Epithelial cell of prostate (primary cell): ENCODE measurements around the gene GH2.

Source experiments
- DNase-seq: peaks from one replicate; pipeline ENCODE4 v3.0.0-alpha.2; 2011; ENCODE audit warnings: low read depth, low spot score
- H3K27ac ChIP-seq: fragments of 450-650 bp; 2 replicates; pipeline ENCODE4 v1.5.1; 2017; ENCODE audit warnings: mild to moderate bottlenecking

GH2 gene

DNA sequence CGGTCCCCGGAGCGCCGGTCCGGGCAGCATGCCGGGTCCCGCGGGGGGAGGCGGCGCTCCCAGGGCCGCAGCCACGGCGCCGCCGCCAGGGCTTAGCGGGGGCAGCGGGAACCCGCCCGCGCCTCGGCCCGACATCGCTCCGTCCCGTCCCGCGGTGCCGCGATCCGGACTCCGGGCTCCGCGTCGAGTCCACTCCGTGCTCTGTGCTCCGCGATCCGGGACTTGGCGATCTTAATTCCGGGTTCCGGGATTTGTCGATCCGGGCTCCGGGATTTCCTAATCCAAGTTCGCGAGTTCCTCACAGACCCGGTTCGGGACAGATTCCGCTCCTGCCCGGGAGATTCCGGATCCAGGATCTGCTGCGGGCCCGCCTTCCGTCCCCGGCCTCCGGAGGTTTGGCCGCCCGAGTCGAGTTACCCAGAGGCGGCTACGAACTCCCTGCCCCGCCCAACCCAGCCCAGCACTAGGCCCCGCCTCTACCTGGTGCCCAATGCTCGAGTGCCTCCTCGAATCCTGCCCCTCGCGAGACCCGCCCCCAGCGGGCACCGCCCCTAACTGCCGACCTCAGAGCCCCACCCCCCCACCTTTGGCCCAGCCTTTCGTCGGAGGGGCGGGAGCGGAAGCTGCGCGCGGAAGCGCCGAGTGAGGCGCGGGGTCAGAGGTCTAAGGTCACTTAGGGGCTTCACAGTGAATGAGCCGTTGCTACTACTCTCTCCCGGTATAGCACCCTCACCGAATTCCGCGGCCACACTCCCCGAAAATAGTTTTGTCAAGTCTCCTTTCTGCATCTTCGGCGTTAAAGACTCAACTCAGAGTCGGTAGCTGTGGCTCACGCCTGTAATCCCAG is 39.0 kb downstream of the GH2 start, which contains the start of gene SMARCD2:
SMARCD2 (minus strand) TSS at position 146 of the 847 bp plus-strand sequence; CDS start at position 135, 11 bp downstream.
- peak; percentile 96 for DNase-seq
- peak within 1 kb of the TSS; percentile 85 for H3K27ac ChIP-seq

- peak overlapping the region; percentile 85 for H3K27ac ChIP-seq
- DNase-seq, result no peak
Observed at GRCh38 chr17:63842173-63842539, 39.6 kb downstream of the GH2 start.

DNA sequence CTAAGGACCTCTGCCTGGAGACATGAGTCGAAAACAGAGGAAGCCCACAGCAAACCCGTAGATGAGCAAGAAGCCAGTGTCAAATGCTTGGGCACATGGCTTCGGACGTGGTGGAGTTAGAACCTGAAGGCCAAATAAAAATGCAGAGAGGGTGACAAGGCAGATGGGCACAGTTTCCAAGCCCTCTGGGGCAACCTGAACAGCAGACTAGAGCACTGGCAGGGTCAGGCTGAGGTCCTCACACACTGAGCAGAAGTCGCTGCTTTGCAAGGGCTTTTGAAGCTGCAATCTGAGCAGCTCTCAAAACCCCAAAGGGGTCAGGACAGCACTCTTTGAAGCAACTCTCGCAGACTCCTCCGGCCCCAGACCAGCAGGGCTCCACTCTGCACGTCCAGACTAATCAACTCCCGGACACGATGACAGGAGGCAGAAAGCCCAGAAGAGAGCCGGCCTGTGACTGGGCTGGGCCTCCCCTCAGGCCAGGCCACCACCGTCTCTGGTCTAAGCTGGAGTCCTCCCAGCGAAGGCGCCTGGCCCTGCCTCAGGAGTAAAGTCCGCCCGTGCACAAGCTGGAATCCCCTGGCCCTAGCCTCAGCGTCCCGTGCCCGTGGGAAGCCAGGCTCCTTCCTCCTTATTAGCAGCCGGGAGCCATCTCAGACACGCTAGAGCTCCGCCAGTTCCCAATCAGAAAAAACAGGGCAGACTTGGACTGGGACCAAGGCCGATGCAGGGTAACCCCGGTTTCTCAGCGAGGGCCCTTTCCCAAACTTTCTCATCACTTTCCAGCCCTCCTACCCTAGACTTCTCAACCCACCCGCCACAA is 40.2 kb downstream of the GH2 start:
- no peak for DNase-seq

DNA sequence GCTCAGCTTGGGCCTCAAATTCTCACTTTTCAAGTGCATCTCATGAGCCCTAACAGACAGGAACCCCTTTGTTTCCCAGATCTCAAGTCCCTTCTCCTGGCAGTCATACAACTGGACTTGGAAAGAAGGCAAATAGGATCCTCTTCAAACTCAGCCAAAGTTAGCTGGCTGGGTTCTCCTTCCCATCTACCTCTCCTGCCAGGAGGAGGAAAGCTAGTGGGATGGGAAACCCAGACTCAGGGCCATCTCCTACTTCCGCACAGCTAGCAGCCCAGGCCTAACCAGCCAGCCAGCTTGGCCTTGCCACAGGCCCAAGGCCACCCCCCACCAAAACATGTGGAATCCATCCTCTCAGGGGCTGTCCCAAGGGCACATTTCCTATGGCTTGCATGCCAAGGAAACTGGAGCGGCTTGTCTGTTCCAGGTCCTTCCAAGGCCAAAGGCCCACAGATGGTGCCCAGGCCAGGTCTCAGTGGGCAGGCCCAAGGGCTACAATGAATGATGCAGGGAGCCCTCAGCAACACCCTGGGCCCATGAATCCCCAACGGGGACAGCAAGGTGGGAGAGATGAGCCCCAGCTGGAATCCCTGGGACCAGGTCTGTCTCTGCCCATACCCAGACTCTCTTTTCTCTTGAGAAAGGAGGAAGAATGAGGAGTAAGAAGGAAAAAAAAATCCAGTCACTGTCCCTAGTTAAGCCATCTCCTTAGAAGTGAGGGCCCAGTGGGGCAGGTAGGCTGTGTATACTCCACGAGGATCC is 41.0 kb downstream of the GH2 start:
- H3K27ac ChIP-seq, result peak overlapping the region; percentile 85
- no peak for DNase-seq

More for the DNA sequence above, 40.2 kb downstream of the GH2 start:
- H3K27ac ChIP-seq, result peak overlapping the region; percentile 85

GRCh38 chr17:63838631-63839171 is 43.0 kb downstream of the GH2 start:
- peak; percentile 73 for DNase-seq
- peak overlapping the region; percentile 65 for H3K27ac ChIP-seq

DNA sequence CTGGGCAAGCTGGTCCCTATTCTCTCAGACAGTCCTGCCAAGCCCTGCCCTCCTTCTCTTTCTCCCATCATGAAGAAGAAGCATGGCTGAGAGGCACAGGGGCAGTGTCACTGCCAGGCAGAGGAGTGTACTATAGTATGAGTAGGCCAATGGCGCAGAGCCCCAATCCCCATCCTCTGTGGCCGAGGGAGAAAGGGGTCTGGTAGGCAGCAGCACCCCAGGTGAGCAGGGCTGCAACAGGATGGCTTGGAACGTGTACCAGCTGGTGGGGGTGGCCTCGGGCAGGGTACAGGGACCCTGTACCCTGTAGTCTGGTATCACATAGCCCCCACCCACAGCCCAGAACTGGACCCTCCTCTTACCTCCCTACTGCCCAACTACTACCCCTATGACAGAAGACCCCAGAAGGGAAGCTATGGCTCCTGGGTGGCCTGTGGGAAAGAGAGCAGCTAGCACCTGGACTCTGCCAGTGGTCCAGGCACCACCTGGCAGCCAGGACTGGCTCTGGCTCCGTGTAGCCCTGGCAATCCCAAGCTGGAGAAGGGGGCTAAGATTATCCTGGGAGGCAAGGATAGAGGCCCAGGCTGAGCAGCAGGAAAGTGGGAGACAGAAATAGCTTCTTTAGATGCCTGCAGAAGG is 43.7 kb downstream of the GH2 start:
- no peak for DNase-seq
- peak overlapping the region; percentile 65 for H3K27ac ChIP-seq

GRCh38 chr17:63837480-63837879 is 44.3 kb downstream of the GH2 start:
- DNase-seq, result no peak
- no peak overlapping the region for H3K27ac ChIP-seq

DNA sequence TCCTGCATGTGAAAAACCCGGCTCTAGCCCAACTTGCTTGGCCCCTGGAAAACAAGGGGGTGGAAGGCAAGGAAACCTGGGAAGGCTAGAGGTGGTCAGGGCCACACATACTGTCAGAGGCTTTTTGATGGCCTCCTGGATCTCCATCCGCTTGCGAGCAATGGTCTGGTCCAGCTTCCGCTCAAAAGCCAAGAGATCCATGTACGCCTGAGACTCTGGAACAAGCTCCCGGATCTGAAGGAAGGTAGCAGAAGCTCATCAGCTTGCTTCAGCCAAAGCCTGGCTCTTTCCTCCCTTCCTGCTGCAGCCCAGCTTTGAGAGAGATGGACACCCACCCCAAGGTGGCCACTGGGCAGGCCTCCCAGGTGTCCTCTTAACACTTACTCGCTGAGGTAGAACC is 44.9 kb downstream of the GH2 start:
- H3K27ac ChIP-seq, result no peak overlapping the region
- DNase-seq, result no peak

DNA sequence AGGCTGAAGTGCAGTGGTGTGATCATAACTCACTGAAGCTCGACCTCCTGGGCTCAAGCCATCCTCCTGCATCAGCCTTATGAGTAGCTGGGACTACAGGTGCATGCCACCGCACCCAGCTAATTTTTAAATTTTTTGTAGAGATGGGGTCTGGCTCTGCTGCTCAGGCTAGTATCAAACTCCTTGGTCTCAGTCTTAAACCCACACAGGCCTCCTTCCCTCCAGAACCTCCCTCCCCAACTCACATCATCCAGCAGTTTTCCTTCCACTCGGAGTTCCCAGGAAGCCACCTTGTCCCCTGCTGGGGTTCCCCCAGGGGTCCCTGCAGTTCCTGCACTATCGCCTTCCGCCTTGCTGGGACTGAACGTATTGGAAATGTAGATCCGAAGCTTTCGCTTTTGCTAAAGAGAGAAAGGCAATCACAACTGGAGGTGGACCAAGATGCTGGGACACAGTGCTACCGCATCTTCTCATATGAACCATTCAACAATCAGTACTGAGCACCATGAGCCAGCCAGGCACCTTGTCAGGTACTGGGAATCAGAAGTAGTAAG is 46.5 kb downstream of the GH2 start:
- H3K27ac ChIP-seq, result peak overlapping the region; percentile 47
- DNase-seq, result no peak

- peak; percentile 46 for DNase-seq
- peak overlapping the region; percentile 47 for H3K27ac ChIP-seq
Observed at GRCh38 chr17:63834431-63835166, 47.1 kb downstream of the GH2 start.

GRCh38 chr17:63833741-63834373 is 47.9 kb downstream of the GH2 start:
- DNase-seq, result no peak
- peak overlapping the region; percentile 47 for H3K27ac ChIP-seq

DNA sequence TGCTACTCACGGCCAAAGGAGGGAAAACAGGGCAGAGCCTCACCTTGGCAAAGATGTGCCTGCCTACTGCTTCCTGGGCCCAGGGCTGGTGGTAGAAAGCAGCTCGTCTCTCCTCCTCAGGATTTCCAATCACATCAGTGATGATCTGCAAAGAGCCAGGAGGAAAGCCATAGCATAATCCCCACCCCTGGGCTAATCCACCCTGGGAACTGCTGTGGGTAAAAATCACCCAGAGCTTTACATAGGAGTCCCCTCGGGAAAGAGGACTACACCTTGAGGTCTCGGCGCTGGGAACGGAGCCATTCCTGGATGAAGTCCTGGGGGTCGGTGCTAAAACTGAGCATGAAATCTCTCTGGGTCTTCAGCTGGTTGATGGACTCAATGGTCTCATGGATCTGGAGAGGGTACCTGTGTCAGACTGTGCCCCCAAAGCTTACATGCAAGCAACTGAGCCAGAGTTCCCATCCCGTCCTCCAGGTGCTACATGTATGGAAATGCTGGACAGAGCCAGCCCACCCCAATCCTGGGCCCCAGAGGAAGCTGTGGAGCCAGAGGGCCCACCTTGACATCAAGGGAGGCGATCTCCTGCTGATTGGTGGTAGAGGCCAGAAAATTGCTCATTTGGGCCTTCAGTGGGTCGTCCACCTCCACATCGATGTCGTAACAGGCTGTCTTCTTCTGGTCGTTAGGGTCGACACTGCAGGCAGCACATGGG is 48.6 kb downstream of the GH2 start:
- H3K27ac ChIP-seq, result no peak overlapping the region
- no peak for DNase-seq

- H3K27ac ChIP-seq, result no peak overlapping the region
- DNase-seq, result no peak
Observed at GRCh38 chr17:63832455-63832854, 49.3 kb downstream of the GH2 start.

- no peak for DNase-seq
- H3K27ac ChIP-seq, result no peak overlapping the region
Observed at GRCh38 chr17:63832014-63832413, 49.7 kb downstream of the GH2 start.

DNA sequence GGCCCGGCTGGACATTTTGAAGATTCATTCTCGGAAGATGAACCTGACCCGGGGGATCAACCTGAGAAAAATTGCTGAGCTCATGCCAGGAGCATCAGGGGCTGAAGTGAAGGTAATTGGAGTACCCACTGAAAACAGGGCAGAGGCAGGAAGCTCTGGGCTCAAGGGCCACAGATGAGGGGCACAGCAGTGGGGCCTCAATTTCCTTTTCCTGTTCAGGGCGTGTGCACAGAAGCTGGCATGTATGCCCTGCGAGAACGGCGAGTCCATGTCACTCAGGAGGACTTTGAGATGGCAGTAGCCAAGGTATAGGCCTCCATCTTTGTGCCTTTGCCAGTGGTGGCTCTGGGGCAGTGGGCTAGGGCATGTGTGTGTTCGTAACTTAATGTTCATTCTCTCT is 50.2 kb downstream of the GH2 start:
- H3K27ac ChIP-seq, result no peak overlapping the region
- DNase-seq, result no peak

- no peak overlapping the region for H3K27ac ChIP-seq
- DNase-seq, result no peak
Observed at GRCh38 chr17:63830904-63831491, 50.7 kb downstream of the GH2 start.

DNA sequence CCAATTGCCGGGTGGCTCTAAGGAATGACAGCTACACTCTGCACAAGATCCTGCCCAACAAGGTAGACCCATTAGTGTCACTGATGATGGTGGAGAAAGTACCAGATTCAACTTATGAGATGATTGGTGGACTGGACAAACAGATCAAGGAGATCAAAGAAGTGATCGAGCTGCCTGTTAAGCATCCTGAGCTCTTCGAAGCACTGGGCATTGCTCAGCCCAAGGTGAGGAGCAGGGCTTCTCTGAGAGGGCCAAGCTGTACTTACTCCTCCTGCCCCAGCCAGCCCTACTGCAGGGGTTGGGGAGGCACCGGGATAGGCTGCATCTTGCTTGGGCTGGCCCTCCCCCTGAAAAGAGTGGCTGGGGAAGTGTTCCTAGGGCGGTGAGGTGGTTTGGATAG is 51.5 kb downstream of the GH2 start:
- no peak overlapping the region for H3K27ac ChIP-seq
- DNase-seq, result no peak
